Suprapubic skin (tissue), 4 donors: ENCODE results near the gene KAT2B. TPM values are rescaled to one million over a fixed set of nuclear protein-coding genes. Genes with fewer than 3 reads are reported as not detected.

ENCODE experiments used
- DNase-seq, 2 donors: peaks; one replicate each; pipeline ENCODE4 v3.0.0-alpha.2; 2019; ENCODE audit warnings: low spot score in 2 of 2
- H3K27ac ChIP-seq: fragments of 200-600 bp; sonication (generic); one replicate; pipeline ENCODE4 v1.5.1; 2019
- H3K27me3 ChIP-seq: fragments of 200-600 bp; sonication (generic); one replicate; pipeline ENCODE4 v1.5.1; 2019
- H3K36me3 ChIP-seq: fragments of 200-600 bp; sonication (generic); one replicate; pipeline ENCODE4 v1.5.1; 2019
- H3K4me1 ChIP-seq: fragments of 200-600 bp; sonication (generic); one replicate; pipeline ENCODE4 v1.5.1; 2019
- H3K4me3 ChIP-seq: fragments of 200-600 bp; sonication (generic); one replicate; pipeline ENCODE4 v1.5.1; 2019; ENCODE audit warnings: mild to moderate bottlenecking
- H3K9me3 ChIP-seq: fragments of 200-600 bp; sonication (generic); one replicate; pipeline ENCODE4 v1.5.1; 2019
- EP300 ChIP-seq: sonication (generic); formaldehyde crosslinking; IDR thresholded peaks from one replicate; pipeline ENCODE4 v1.6.1; 2017; ENCODE audit warnings: antibody characterized with exemption
- POLR2A ChIP-seq, 2 donors: fragments of 450-650 bp; IDR thresholded peaks; one replicate each; pipeline ENCODE4 v1.6.1; 2017; ENCODE audit warnings: antibody characterized with exemption in 2 of 2, mild to moderate bottlenecking in 2 of 2, moderate library complexity in 2 of 2
- POLR2AphosphoS5 ChIP-seq, 3 donors: sonication (generic); formaldehyde crosslinking; IDR thresholded peaks; one replicate each; pipeline ENCODE4 v1.6.1; 2017; ENCODE audit warnings: antibody characterized with exemption in 3 of 3
- WGBS: methylation state at CpG from one replicate; pipeline ENCODE4 v1.1.5; 2018; 5-methylcytosine and 5-hydroxymethylcytosine counted together
- total RNA-seq, 4 donors: library from RNA; depleted of rRNA; stranded (reverse); fragments of >200 nt; gene quantifications; one replicate each; pipeline ENCODE4 v1.1.0, GENCODE V29; 2016
- TF ChIP-seq, protein P1 (sequence below), 2 donors: fragments of 200-600 bp in 1 of 2; fragments of 450-650 bp in 1 of 2; sonication (generic) in 1 of 2; IDR thresholded peaks; one replicate each; pipeline ENCODE4 v1.5.1; 2016 to 2019; ENCODE audit warnings: antibody characterized with exemption in 2 of 2, mild to moderate bottlenecking in 1 of 2, moderate library complexity in 1 of 2

The KAT2B gene
- total RNA-seq, 4 donors from 2014 or later: 35.7 to 63.7 (median 40.2) TPM

DNA sequence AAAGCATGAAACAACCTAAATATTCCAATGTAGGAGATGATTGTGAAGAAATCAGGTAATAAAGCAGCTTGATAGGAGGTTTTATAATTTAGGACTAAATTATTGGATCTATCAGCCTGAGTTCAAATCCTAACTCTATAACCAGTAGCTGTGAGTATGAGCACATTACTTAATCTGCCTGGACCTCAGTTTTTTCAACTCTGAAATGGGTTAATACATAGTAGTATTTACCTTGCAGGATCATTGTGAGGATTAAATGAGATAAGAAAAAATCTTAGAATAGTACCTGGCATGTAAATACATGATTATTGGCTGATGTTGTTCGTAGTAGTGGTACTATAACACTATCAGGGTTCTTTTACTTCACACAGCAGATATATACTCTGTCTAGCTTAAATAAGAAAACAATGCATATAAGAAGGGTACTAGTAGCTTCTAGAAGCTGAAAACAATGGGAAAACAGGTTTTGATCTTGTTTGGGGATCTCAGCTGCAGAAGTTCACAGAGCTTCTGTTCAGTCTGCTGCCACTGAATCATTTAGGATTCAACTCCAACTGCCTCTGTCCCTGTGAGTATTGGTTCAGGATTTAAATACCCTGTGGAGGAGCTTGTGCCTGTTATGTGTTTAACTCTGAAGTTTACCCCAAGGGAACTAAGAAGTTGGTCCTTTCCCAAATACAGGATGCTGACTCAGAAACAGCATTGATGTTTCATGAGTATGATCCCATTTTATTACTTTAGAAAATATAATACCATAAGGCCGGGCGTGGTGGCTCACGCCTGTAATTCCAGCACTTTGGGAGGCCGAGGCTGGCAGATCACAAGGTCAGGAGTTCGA, 34.2 kb downstream of the KAT2B start:
- no peak for DNase-seq
- WGBS: 74% methylated on average over 6 of the region's 6 CpGs
- H3K27ac ChIP-seq: peak overlapping the region; percentile 18
- no peaks in the 10 kb centered on the region for H3K27me3 ChIP-seq
- no peak overlapping the region for H3K4me3 ChIP-seq
- H3K4me1 ChIP-seq: peaks cover 11% of the 10 kb centered on the region
- no peaks in the 10 kb centered on the region for H3K9me3 ChIP-seq
- no peaks in the 10 kb centered on the region for H3K36me3 ChIP-seq
- TF ChIP-seq POLR2AphosphoS5 (IDR thresholded peaks at IDR 0.05) (no peak), POLR2A (IDR thresholded peaks at IDR 0.05) (no peak), EP300 (no peak)
- TF ChIP-seq, protein P1, sequence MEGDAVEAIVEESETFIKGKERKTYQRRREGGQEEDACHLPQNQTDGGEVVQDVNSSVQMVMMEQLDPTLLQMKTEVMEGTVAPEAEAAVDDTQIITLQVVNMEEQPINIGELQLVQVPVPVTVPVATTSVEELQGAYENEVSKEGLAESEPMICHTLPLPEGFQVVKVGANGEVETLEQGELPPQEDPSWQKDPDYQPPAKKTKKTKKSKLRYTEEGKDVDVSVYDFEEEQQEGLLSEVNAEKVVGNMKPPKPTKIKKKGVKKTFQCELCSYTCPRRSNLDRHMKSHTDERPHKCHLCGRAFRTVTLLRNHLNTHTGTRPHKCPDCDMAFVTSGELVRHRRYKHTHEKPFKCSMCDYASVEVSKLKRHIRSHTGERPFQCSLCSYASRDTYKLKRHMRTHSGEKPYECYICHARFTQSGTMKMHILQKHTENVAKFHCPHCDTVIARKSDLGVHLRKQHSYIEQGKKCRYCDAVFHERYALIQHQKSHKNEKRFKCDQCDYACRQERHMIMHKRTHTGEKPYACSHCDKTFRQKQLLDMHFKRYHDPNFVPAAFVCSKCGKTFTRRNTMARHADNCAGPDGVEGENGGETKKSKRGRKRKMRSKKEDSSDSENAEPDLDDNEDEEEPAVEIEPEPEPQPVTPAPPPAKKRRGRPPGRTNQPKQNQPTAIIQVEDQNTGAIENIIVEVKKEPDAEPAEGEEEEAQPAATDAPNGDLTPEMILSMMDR (IDR thresholded peaks at IDR 0.05): no peak

DNA sequence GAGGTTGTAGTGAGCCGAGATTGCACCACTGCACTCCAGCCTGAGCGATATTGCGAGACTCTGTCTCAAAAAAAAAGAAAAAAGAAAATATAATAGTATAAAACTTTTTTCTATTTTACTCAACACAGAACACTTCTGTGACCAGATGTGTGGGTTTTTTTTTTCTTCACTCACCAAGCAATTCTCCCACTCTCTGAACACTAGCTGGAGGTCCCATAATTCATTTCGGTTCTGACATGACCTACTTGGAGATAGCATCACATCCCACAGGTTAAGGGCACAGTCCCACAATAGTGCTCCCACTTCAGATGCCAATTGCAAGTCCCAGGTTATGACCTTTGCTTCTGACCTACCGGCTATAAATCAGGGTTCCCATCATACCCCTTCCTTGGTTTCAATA, 35.0 kb downstream of the KAT2B start:
- no peak for DNase-seq
- Histone ChIP-seq H3K27ac (no peak overlapping the region), H3K4me3 (no peak overlapping the region), H3K9me3 (no peaks in the 10 kb centered on the region), H3K36me3 (no peaks in the 10 kb centered on the region), H3K4me1 (peaks cover 13% of the 10 kb centered on the region), H3K27me3 (no peaks in the 10 kb centered on the region)
- 90% methylated on average over 5 of the region's 5 CpGs for WGBS
- TF ChIP-seq, protein P1 (IDR thresholded peaks at IDR 0.05): no peak
- TF ChIP-seq EP300 (no peak), POLR2AphosphoS5 (IDR thresholded peaks at IDR 0.05) (no peak), POLR2A (IDR thresholded peaks at IDR 0.05) (no peak)

GRCh38 chr3:20076296-20076997, 36.2 kb downstream of the KAT2B start:
- WGBS: 90% methylated on average over 6 of the region's 6 CpGs
- H3K4me3 ChIP-seq: no peak overlapping the region
- no peak for DNase-seq
- no peaks in the 10 kb centered on the region for H3K27me3 ChIP-seq
- no peak overlapping the region for H3K27ac ChIP-seq
- TF ChIP-seq EP300: no peak
- no peak for TF ChIP-seq POLR2A (IDR thresholded peaks at IDR 0.05)
- TF ChIP-seq POLR2AphosphoS5 (IDR thresholded peaks at IDR 0.05): no peak
- TF ChIP-seq, protein P1 (IDR thresholded peaks at IDR 0.05): no peak
- H3K4me1 ChIP-seq: peaks cover 25% of the 10 kb centered on the region
- H3K9me3 ChIP-seq: no peaks in the 10 kb centered on the region
- no peaks in the 10 kb centered on the region for H3K36me3 ChIP-seq

GRCh38 chr3:20077068-20077467, 36.8 kb downstream of the KAT2B start:
- Histone ChIP-seq H3K27ac (no peak overlapping the region), H3K27me3 (no peaks in the 10 kb centered on the region), H3K4me3 (no peak overlapping the region), H3K4me1 (peaks cover 26% of the 10 kb centered on the region), H3K36me3 (no peaks in the 10 kb centered on the region), H3K9me3 (no peaks in the 10 kb centered on the region)
- no peak for DNase-seq
- no peak for TF ChIP-seq POLR2AphosphoS5 (IDR thresholded peaks at IDR 0.05)
- TF ChIP-seq EP300: no peak
- TF ChIP-seq POLR2A (IDR thresholded peaks at IDR 0.05): no peak
- TF ChIP-seq, protein P1 (IDR thresholded peaks at IDR 0.05): no peak
- 63% methylated on average over 1 of the region's 1 CpG for WGBS

DNA sequence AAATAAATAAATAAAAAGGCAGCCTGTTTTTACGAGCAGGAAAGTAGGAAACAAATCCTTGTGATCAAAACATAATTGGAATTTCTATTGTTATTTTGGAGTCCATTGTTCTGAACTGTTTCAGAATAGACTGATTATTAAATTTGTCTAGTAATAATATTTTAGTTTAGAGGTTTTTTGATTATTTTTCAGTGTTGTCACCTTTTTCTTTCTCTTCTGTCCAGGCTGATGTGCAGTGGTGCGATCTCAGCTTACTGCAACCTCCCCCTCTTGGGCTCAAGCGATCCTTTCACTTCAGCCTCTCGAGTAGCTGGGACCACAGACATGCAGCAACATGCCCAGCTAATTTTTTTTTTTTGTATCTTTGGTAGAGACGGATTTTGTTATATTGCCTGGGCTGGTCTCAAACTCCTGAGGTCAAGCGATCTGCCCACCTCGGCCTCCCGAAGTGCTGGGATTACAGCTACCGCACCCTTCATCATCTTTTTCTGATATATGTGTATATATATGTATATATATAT, 38.0 kb downstream of the KAT2B start:
- Histone ChIP-seq H3K36me3 (no peaks in the 10 kb centered on the region), H3K27me3 (no peaks in the 10 kb centered on the region), H3K9me3 (no peaks in the 10 kb centered on the region), H3K27ac (no peak overlapping the region), H3K4me1 (peaks cover 26% of the 10 kb centered on the region), H3K4me3 (no peak overlapping the region)
- no peak for DNase-seq
- 89% methylated on average over 9 of the region's 9 CpGs for WGBS
- TF ChIP-seq EP300 (no peak), POLR2A (IDR thresholded peaks at IDR 0.05) (no peak), POLR2AphosphoS5 (IDR thresholded peaks at IDR 0.05) (no peak)
- TF ChIP-seq, protein P1 (IDR thresholded peaks at IDR 0.05): no peak
